CD1c-positive myeloid dendritic cell (primary cell): ENCODE data around the gene SND1.

Experiments
- DNase-seq: peaks from one replicate; pipeline ENCODE4 v3.0.0-alpha.2; 2016; ENCODE audit errors: extremely low spot score

Gene SND1

DNA sequence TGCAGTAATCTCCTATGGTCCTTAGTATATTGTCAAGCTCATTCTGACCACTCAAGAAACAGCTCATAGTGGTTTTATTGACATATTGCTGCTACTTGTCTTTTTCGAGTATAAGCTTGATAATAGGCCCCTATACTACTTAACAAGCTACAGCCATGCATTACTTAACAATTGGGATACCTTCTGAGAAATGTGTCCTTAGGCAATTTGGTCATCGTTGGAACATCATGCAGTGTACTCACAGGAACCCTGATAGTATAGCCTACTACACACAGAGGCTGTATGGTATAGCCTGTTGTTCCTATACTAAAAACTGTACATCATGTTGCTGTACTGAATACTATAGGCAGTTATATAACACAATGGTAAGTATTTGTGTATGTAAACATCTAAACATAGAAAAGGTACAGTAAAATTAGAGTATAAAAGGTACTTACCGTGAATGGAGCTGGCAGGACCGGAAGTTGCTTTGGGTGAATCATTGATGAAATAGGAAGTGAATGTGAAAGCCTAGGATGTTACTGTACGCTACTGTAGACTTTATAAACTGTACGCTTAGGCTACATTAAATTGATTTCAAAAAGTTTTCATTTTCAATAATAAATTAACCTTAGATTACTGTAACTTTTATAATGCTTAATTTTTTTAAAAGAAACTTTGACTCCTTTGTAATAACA lies 218.4 kb downstream of the SND1 start:
- peak; percentile 50 for DNase-seq

DNA sequence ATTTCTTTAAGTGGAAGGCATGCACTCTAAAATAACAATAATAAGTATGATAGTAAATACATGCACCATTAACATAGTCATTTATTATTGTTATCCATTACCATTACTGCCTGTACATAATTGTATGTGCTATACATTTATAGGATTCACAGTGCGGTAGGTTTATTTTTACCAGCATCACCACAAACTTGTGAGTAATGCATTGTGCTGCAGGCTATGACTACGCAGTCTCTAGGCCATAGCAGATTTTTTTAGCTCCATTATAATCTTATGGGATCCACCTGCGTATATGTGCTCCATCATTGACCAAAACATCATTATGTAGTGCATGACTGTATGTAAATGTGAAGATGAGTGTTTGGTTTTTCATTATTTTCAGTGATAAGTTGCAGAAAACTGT lies 219.2 kb downstream of the SND1 start:
- no peak for DNase-seq

DNA sequence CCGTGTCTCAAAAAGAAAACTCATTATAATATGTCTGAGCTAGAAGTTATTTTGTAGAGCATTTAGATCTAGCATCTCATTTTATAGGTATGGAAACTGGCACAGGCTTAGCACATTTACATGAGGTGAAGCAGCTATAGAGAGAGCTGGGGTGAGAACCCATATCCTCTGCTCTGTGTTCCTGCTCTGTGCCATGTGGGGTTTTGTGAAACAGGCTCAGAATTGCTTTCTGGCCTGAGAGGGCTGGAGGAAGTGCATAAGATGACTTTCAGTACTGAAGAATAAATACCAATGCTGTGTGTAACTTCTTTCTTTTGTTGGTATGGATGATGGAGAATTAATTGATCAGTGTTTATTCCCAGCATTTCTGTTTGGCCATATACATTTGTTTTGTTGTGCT lies 220.1 kb downstream of the SND1 start:
- no peak for DNase-seq

DNA sequence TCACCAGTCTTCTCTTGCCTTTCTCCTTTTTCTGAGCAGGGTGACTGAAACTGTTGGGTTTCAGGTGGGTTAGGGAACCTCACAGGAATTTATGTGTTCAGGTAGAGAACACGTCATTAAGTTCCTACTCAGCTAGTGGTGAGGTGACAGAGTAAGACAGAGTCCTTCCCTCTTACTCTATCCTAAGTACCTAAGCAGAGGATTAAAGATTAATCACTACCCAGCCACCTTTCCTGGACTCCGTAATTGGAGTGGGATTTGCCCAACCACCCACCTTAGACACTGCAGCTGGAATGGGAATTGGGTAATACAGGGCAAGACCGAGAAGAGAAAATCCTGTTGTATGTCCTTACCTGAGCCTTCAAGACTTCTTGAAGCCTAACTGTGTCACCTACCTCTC lies 221.2 kb downstream of the SND1 start:
- DNase-seq = no peak

DNA sequence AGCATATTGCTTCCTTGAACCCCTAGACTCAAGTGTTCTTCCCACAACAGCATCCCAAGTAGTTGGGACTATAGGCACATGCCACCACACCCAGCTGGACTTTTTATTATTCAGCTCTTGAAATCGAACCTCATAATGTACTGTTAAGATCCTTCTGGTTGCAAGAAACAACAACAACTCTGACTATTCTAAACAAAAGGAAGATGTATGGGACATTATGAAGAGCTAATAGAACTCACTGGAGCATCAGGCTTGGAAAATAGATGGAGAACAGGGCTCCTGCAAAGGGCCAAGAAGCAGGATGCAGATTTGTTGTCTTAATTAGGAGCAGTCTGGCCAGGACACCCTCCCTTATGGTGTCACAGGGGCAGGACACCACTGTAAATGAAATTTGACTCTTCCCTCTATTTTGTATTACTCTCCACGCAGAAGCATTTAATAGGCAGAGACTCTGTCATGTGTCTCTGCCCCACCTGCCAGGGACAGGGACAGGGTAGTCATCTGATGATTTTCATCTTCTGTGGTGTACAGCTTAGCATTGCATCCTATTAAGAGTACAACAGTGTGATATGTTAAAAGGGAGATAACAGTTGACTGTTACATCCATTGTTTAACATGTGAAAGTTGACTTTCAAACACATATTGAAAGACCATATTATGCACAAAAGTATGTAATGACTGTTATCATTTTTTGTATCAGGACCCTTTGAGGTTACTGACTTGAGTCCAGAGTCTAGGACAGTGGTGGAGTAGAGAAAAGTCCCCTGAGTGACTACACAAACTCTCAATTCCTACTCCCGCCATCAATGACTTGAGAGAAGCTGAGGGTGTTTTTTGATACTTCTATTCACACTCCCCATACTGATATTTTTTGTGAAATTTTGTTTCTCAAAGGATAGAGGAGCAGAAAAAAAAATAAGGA lies 222.0 kb downstream of the SND1 start:
- DNase-seq = no peak

DNA sequence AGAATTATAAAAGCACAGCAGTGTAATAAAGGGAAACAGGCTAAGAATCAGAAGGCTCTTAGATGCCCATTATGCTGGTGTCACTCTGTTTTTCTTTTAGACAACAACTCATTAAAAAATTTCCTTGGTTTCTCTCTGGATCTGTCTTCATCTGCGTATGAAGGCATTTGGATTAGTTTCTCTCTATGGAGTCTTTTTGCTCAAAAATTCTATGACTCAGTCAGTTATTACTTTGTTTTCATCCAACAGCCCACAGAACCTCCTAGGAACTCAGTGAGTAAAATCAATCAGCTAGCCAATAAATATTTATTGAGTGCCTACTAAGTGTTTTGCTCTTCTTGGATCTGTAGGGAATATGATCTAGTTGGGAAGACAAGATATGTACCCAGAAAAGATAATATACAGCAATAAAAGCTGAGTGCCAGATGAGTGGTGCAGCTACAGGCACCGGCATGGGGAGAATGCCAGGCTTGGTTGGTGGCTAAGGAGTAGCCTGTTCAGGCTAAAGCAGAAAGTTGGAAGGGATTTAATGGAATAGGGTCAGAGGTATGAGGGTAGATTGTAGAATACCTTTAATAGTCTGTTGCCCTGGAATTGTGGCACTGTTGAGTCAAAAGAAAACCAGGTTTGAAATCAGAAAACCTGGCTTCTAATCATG lies 223.1 kb downstream of the SND1 start:
- DNase-seq = no peak

DNA sequence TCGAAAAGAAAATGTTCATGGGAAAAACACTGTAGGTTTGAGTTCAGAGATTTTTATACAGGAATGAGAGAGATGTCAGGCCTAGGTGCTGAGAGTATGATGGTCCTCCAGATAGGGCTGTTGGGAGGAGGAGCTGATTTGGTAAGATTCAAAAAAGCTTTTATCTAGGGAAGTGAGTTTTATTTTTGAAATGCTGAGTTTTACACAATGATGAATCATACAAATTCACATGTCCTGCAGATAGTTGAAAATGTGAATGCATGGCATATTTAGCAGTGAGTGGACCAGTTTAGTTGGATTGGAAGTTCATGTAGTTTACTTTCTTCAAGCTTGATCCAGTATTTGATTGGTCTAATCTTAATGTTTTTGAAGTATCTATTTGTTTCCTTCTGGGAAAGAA lies 224.4 kb downstream of the SND1 start:
- peak; percentile 20 for DNase-seq

DNA sequence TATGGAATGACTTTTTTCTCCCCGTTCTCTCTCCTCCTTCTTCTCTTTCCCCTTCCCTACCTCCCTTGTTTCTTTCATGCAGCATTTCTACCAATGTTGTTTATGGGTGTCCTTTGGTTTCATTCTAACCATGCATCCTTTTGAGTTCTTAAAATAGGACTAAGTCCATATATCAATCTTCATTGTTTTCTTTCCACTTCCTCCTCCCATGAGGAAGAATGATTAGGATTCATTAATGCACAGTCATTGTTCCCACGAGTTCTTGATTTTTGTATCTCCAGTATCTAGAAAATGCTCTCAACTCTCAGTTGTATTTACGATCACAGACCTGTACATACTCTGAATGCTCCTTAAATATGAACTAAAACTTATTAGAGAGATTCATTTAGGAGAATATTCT lies 226.0 kb downstream of the SND1 start:
- DNase-seq = peak; percentile 55

DNA sequence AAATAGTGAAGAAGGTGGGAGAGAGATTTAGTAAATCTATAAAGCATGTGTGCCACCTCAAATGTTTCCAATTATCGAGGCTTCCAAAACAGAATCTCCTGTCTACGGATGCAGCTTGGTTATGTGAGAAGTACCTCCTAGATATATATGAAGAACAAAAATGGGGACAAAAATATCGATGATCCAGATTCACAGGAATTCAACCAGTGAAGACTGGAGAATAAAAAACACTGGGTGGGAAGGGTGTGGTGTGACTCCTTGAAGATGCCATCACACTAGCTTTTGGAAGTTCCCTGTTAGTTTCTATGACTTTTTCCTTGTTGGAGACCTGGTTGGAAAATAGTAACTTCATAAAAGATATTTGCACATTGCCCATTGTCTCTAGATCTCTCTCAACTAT lies 226.8 kb downstream of the SND1 start:
- no peak for DNase-seq

DNA sequence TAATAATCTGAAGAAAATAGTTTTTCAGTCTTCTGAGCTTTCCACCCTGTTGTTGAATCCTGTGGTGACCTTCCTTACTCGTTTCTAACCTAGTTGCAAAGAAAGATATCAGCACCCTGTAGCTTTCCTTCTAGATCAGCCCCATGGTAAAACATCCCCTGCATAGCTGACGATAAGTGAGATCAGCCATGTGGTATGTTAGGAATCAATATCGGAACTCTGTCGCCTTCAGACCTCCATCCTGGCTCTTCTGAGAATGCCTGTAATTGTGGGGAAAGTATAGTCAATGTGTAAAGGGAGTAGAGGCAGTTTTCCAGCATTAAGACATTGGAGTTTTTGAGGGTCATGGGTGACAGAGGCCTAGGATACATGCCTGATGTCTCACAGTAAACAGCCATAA lies 227.4 kb downstream of the SND1 start:
- no peak for DNase-seq

DNA sequence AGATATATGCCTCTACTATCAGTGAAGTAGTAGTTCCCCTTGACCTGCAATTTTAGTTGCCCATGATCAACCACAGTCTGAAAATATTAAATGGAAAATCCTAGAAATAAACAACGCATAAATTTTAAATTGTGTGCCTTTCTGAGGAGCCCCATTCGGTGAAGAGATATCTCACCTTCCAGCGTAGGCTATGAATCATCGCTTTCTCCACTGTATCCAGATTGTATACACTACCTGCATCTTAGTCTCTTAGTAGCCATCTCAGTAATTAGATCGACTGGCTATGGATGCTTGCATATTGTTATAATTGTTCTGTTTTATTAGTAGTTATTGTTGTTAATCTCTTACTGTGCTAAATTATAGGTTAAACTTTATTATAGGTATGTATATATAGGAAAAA lies 227.9 kb downstream of the SND1 start:
- no peak for DNase-seq

DNA sequence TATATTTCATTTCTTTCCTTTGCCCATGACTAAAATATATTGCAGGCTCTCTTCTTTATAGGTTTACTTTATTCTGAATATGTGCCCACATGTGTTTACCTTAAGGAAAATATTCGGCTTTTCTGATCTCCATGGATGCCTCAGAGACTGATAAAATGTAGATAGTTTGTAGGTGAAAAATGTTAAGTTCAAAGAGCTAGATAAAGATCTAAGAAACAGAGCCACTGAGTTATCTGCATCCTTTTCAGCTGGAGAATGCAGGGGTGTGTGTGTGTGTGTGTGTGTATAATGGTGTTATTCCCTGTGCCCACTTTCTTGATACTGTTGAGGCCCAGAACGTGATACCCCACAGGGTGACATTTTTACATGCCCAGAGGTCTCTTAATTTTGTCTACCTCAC lies 228.5 kb downstream of the SND1 start:
- no peak for DNase-seq

DNA sequence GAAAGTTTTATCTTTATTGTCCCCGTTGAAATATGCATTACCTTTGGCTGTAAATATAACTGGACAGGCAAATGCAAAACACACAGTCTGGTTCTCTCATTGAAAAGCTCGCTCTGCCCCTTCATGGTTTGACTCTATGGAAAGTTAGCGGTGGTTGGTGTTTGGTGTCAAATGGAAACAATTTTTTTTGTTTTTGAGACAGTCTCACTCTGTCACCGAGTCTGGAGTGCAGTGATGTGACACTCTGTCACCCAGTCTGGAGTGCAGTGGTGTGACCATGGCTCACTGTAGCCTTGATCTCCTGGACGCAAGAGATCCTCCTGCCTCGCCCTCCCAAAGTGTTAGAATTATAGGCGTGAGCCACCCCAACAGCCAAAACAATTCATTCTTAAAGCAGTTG lies 229.6 kb downstream of the SND1 start:
- DNase-seq = no peak

DNA sequence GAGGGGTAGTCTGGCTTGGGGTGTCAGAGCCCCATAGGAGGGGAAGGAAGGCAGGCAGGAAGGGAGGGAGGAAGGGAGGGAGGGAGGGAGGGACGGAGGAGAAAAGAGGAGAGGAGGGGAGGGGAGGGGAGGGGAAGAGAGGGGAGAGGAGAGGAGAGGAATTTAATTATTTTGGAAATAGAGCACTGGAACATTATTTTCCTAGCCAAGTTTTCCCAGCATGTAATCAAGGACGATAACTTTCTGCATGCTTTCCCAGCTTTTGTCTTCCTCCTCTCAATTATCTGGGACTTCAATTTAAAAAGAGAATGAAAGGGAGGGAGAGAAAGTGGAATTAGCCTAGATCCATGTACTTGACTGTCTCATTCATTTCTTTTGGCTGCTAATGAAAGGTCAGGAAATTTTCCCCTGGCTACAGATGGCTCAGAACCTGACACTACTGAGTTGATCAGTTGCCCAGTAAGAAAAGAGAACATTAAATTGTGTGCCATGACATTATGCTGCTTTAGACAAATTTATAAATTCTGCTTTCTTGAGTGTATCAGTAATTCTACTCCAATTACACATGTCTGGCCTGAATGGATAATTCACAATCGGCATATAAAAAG lies 230.4 kb downstream of the SND1 start:
- DNase-seq = no peak

DNA sequence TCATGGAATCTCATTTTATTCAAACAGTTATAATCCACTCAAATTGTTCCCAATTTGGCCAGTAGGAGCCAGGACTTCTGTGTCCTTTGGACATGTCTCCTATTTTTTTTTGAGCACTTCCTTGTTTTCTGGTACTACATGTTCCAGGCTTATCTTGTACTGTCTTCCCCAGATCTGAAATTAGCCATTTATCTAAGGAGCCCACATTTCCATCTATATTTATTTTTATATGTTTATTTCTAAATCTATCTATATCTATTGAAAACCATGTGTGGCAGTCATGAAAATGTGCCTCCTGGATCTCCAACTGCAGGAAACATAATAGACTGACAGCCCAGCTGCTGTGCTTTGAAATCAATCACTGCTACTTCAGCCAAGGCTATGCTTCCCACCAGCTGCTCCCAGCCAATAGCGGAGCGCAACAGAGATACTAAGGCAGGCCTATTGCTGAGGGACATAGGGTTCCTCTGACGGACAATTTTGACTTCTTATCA lies 232.1 kb downstream of the SND1 start:
- no peak for DNase-seq

DNA sequence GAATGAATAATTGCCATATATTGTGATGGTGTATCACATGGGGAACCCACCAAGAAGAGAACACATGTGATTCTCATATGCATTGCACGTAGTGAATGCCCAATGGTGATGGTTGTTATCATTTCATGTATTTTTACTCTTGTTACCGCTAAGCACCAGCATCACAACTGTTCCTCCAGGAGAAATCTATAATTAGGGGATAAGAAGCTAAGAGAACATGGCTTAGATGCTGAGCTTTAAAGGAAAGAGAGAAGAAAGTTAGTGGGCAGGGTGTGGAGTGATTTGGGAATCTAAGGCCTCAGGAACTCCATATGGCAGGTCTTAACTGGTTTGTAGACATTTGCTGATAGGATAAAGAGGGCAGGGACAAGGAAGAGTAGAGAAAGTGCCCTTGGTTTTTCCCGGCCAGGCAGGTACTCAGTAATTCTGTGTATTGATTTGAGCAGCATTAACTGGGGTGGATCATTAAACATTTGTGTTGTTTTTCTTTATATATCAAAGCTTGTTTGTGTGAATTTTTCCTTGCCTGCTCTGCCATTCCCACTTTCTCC lies 233.3 kb downstream of the SND1 start:
- no peak for DNase-seq

DNA sequence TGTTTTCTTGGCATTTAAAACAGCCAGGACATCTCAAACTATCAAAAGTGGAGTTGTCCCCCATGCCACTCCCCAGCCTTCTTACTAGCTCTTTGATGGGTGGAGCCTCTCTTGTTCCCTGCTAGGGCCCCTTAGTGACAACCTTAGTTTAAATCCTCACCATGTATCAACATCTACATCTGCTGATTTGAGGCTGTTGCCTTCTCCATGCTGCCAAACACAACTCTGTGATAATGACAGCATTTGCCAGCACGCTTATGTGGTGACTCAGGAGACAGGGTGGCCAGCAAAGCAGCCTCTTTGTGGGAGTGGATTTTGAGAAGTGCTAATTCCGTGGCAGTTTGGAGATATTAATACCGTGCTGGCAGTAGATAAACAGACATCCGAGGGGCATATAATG lies 233.8 kb downstream of the SND1 start:
- DNase-seq = no peak

DNA sequence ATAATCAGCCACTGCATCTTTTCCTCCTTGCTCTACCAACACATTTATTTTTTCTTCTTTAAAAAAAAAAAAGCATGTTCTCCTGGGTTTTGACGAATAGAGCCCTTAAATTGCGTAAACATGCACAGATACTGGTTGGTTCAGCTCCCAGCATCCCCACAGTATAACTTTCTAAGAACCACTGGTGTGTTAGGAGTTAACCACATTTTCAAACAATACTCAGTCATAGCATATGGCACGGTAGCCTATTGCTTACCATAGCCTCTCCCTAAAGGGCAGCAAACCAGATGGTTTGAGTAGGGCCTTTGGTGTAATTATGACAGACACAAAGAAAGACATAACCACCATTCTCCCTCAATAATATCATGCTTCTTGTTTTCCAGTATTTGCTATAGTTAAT lies 234.3 kb downstream of the SND1 start:
- DNase-seq = no peak

DNA sequence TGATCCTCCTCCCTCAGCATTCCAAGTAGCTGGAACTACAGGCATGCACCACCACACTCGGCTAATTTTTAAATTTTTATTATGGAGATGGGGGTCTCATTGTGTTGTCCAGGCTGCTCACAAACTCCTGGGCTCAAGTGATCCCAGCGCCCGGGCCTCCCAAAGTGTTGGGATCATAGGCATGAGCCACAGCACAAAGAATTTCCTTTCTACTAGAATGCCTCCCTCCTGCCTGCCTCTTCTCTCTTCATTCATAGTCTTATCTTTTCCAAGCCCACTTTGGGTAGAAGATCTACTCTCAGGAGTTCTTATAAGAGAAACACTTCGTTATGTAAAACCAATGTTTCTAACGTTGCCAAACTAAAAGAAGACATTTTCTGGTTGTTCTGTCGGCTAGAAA lies 235.1 kb downstream of the SND1 start:
- DNase-seq = no peak

DNA sequence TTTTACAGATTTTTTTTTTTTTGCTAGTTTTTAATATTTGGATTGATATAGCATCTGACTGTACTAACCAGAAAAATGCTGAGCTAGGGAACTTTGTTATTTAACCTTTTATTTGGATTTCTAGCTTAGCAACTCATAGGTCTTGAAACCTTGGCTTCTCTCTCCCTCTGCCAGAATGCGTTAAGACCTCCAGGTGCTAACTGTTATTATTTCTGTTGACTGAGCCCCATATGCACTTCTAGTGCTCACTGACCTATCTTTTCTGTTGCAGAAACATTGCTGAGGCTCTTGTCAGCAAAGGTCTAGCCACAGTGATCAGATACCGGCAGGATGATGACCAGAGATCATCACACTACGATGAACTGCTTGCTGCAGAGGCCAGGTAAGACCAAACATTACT lies 235.6 kb downstream of the SND1 start:
- DNase-seq = no peak

DNA sequence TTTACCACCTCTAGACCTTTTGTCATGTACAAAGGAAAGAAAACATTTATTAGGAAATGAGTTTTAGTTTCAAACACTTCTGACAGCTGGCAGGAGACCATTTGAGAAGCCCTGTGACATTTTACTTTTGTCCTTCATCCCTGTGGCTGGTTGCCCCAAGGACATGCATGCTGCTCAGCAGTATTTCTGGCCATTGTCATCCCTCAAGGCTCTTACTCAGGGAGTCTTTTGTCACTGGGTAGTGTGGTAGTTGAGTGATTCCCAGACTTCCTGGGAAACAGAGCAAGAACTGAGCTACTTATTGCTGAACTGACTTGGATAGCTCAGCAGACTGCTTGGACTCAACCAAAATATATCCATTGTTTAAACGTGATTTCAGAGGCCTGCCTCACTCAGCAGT lies 236.4 kb downstream of the SND1 start:
- no peak for DNase-seq

DNA sequence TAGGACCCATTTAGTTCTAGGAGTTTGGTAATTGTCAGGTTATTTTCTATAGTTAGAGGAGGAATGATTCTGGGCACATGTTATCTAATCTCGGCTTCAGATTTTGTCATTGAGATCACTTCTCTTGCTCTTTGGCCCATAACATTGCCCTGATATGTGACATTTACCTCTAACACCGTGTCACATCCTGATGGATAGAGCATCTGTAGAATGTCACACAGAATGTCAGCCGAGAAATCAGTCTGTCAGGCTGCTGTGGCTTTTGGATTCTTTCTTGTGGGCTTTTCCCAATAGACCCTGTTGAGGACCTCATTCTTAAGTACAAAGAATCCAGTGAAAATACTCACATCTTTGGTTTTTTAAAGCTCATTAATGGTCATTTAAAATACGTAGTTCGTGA lies 236.8 kb downstream of the SND1 start:
- DNase-seq = no peak
